Stomach (tissue), 9 donors: ENCODE data around the gene LACC1. TPM values are rescaled to one million over a fixed set of nuclear protein-coding genes. Genes with fewer than 3 reads are reported as not detected.

Experiments
- DNase-seq, 2 donors: peaks; one replicate each; pipeline versions ENCODE4 v3.0.0 to v3.0.0-alpha.2; 2013 to 2019
- H3K27ac ChIP-seq, 5 donors: fragments of 200-600 bp in 4 of 5; sonication (generic) in 4 of 5; one replicate each; pipeline ENCODE4 v1.5.1; 2013 to 2019; ENCODE audit warnings: mild to moderate bottlenecking in 1 of 5, moderate library complexity in 1 of 5
- H3K27me3 ChIP-seq, 3 donors: fragments of 200-600 bp; sonication (generic); one replicate each; pipeline ENCODE4 v1.5.1; 2017 to 2019; ENCODE audit warnings: mixed run types in 1 of 3
- H3K36me3 ChIP-seq, 4 donors: fragments of 200-600 bp; sonication (generic); 1 replicate in 3 of 4; 2 replicates in 1 of 4; pipeline ENCODE4 v1.5.1; 2016 to 2019
- H3K4me1 ChIP-seq, 4 donors: fragments of 200-600 bp; sonication (generic); one replicate each; pipeline ENCODE4 v1.5.1; 2016 to 2019
- H3K4me3 ChIP-seq, 4 donors: fragments of 200-600 bp; sonication (generic) in 3 of 4; one replicate each; pipeline ENCODE4 v1.5.1; 2016 to 2019; ENCODE audit warnings: mild to moderate bottlenecking in 1 of 4
- H3K9me3 ChIP-seq, 4 donors: fragments of 200-600 bp; sonication (generic); one replicate each; pipeline ENCODE4 v1.5.1; 2016 to 2019
- EP300 ChIP-seq: sonication (generic); formaldehyde crosslinking; IDR thresholded peaks from one replicate; pipeline ENCODE4 v1.6.1; 2017; ENCODE audit warnings: antibody characterized with exemption
- POLR2A ChIP-seq, 4 donors: fragments of 450-650 bp; IDR thresholded peaks; one replicate each; pipeline ENCODE4 v1.6.1; 2016; ENCODE audit warnings: antibody characterized with exemption in 4 of 4, control low read depth in 2 of 4, mild to moderate bottlenecking in 1 of 4, moderate library complexity in 1 of 4
- POLR2AphosphoS5 ChIP-seq, 3 donors: sonication (generic); formaldehyde crosslinking; IDR thresholded peaks; one replicate each; pipeline ENCODE4 v1.6.1; 2016; ENCODE audit warnings: antibody characterized with exemption in 3 of 3
- WGBS, 5 donors: extraction: QIAGEN DNeasy Blood & Tissue Kit in 3 of 5; methylation state at CpG; one replicate each; pipeline versions ENCODE4 v1.1.5 to v1.1.7; 2013 to 2018; 5-methylcytosine and 5-hydroxymethylcytosine counted together
- intact Hi-C: fragments of 100-400 bp; cut with DNase I; formaldehyde crosslinking; loops from one replicate; pipeline ENCODE4 v1.15.1; 2023; ENCODE audit warnings: low total_unique reads
- polyA plus RNA-seq, 3 donors: library from polyadenylated mRNA; stranded (reverse); fragments of 200-250 nt; gene quantifications; one replicate each; pipeline ENCODE4 v1.2.3, GENCODE V29; 2013
- total RNA-seq, 5 donors: library from RNA; depleted of rRNA; stranded (reverse); fragments of >200 nt; gene quantifications; one replicate each; pipeline versions ENCODE4 v1.1.0 to v1.2.3, GENCODE V29; 2014 to 2016
- TF ChIP-seq, protein P1 (sequence below), 7 experiments: fragments of 450-650 bp in 4 of 7; fragments of 200-600 bp in 3 of 7; sonication (generic) in 3 of 7; IDR thresholded peaks; one replicate each; pipeline ENCODE4 v1.5.1; 2016 to 2019; ENCODE audit warnings: antibody characterized with exemption in 7 of 7, control low read depth in 2 of 7, mild to moderate bottlenecking in 1 of 7
- donor health status: healthy with polysubstance abuse.
- donor health status: Bipolar disorder and iron deficiency.
- donor health status: healthy.

Gene LACC1
- total and polyA plus RNA-seq, 8 donors, result 0.89 to 35.6 (median 7.1) TPM

DNA sequence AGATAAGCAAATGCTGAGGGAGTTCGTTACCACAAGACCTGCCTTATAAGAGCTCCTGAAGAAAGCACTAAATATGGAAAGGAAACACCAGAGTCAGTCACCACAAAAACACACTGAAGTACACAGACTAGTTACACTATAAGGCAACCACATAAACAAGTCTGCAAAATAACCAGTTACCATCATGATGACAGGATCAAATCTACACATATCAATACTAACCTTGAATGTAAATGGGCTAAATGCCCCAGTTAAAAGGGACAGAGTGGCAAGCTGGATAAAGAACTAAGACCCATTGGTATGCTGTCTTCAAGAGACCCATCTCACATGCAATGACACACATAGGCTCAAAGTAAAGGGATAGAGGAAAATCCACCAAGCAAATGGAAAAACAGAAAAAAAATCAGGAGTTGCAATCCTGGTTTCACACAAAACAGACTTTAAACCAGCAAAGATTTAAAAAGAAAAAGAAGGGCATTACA, 26.7 kb upstream of the LACC1 start:
- no peaks in the 10 kb centered on the region for H3K27me3 ChIP-seq
- peaks cover 0 to 39% (median 8%) of the 10 kb centered on the region in 4 donors for H3K36me3 ChIP-seq
- TF ChIP-seq, protein P1, sequence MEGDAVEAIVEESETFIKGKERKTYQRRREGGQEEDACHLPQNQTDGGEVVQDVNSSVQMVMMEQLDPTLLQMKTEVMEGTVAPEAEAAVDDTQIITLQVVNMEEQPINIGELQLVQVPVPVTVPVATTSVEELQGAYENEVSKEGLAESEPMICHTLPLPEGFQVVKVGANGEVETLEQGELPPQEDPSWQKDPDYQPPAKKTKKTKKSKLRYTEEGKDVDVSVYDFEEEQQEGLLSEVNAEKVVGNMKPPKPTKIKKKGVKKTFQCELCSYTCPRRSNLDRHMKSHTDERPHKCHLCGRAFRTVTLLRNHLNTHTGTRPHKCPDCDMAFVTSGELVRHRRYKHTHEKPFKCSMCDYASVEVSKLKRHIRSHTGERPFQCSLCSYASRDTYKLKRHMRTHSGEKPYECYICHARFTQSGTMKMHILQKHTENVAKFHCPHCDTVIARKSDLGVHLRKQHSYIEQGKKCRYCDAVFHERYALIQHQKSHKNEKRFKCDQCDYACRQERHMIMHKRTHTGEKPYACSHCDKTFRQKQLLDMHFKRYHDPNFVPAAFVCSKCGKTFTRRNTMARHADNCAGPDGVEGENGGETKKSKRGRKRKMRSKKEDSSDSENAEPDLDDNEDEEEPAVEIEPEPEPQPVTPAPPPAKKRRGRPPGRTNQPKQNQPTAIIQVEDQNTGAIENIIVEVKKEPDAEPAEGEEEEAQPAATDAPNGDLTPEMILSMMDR (IDR thresholded peaks at IDR 0.05), result no peak
- TF ChIP-seq POLR2A (IDR thresholded peaks at IDR 0.05) (no peak), POLR2AphosphoS5 (IDR thresholded peaks at IDR 0.05) (no peak), EP300 (no peak)
- no peak for DNase-seq
- H3K9me3 ChIP-seq, result peaks cover 9 to 64% (median 43%) of the 10 kb centered on the region in 4 donors
- no peak overlapping the region for H3K4me3 ChIP-seq
- WGBS, 5 donors, result 88 to 98% (median 93%) methylated on average over 1 of the region's 1 CpG
- no peak overlapping the region for H3K27ac ChIP-seq
- no peaks in the 10 kb centered on the region for H3K4me1 ChIP-seq
- intact Hi-C loops, result no loop called here

DNA sequence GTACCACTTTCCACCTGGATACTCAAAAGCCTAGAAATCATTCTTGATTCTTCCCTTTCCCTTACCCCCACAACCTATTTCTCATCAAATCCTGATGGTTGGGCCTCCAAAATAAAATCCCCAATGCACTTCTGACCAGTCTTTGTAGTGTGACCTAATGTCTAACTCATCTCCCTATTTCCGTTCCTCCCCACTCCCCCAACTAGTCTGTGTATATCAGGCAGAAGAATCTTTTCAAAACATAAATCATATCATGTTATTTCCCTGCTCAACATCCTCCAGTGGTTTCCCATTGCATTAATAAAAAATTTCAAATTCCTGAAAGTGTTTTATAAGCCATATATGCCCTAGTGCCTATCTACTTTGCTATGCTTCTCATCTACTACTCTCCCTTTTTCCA, 17.8 kb upstream of the LACC1 start:
- Histone ChIP-seq H3K36me3 (peaks cover 0 to 10% (median 3%) of the 10 kb centered on the region in 4 donors), H3K9me3 (no peaks in the 10 kb centered on the region), H3K27ac (no peak overlapping the region), H3K4me3 (no peak overlapping the region), H3K4me1 (no peaks in the 10 kb centered on the region), H3K27me3 (no peaks in the 10 kb centered on the region)
- no peak for DNase-seq
- TF ChIP-seq, protein P1 (IDR thresholded peaks at IDR 0.05), result no peak
- TF ChIP-seq POLR2AphosphoS5 (IDR thresholded peaks at IDR 0.05), result no peak
- no peak for TF ChIP-seq POLR2A (IDR thresholded peaks at IDR 0.05)
- TF ChIP-seq EP300, result no peak
- intact Hi-C loops, result no loop called here
- WGBS, 5 donors, result 85 to 98% (median 92%) methylated on average over 1 of the region's 1 CpG

DNA sequence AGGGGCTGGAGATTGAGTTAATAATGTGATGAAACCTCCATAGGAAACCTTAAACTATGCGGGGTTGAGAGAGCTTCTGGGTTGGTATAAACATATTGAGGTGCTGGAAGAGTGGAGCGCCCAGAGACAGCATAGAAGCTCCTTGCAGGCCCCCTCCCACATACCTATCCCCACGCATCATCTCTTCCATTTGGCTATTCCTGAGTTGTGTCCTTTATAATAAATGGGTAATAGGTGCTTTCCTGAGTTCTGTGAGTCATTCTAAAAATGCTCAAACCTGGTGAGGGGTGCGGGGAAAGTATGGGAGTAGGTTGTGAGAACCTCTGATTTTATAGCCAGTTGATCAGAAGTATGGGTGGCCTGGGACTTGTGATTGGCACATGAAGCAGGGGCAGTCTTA, 14.8 kb upstream of the LACC1 start:
- WGBS, 5 donors, result 95 to 98% (median 96%) methylated on average over 4 of the region's 4 CpGs
- intact Hi-C loops, result no loop called here
- Histone ChIP-seq H3K36me3 (peaks cover 0 to 5% (median 0%) of the 10 kb centered on the region in 4 donors), H3K4me1 (no peaks in the 10 kb centered on the region), H3K9me3 (no peaks in the 10 kb centered on the region), H3K27me3 (no peaks in the 10 kb centered on the region), H3K27ac (no peak overlapping the region), H3K4me3 (no peak overlapping the region)
- no peak for TF ChIP-seq POLR2A (IDR thresholded peaks at IDR 0.05)
- TF ChIP-seq, protein P1 (IDR thresholded peaks at IDR 0.05), result no peak
- TF ChIP-seq EP300, result no peak
- no peak for TF ChIP-seq POLR2AphosphoS5 (IDR thresholded peaks at IDR 0.05)
- no peak for DNase-seq

DNA sequence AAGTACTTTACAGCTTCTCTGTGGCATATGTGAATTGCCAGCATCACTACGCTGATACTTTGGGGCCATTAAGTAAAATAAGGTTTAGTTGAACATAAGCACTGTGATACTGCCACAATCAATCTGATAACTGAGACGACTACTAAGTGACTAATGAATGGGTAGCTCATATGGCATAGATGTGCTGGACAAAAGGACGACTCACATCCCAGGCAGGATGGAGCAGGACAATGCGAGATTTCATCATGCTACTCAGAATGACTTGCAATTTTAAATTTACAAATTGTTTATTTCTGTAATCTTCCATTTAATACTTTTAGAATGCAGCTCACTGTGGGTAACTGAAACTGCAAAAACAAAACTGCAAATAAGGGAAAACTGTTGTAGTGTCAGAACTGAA, 13.8 kb upstream of the LACC1 start:
- intact Hi-C loops, result no loop called here
- no peaks in the 10 kb centered on the region for H3K27me3 ChIP-seq
- H3K27ac ChIP-seq, result no peak overlapping the region
- TF ChIP-seq POLR2A (IDR thresholded peaks at IDR 0.05) (no peak), POLR2AphosphoS5 (IDR thresholded peaks at IDR 0.05) (no peak), EP300 (no peak)
- TF ChIP-seq, protein P1 (IDR thresholded peaks at IDR 0.05), result no peak
- WGBS, 5 donors, result 83 to 89% (median 85%) methylated on average over 4 of the region's 4 CpGs
- H3K36me3 ChIP-seq, result peaks cover 0 to 15% (median 0%) of the 10 kb centered on the region in 4 donors
- H3K9me3 ChIP-seq, result no peaks in the 10 kb centered on the region
- DNase-seq, result no peak
- H3K4me3 ChIP-seq, result no peak overlapping the region
- H3K4me1 ChIP-seq, result no peaks in the 10 kb centered on the region
